GM12865 (cell line): ENCODE results near the gene AGBL4.

Experiments used
- DNase-seq: peaks from one replicate; pipeline ENCODE4 v3.0.0; 2010; ENCODE audit warnings: low read depth
- H3K4me3 ChIP-seq: 2 replicates; pipeline ENCODE4 v1.5.1; 2011; ENCODE audit warnings: mild to moderate bottlenecking, low read depth, low read length, control low read depth
- CTCF ChIP-seq: IDR thresholded peaks from 2 replicates; pipeline ENCODE4 v1.5.1; 2011; ENCODE audit warnings: low read length, control low read depth, low read depth, inconsistent platforms; ENCODE audit not compliant: insufficient read depth; ENCODE audit errors: missing control alignments

AGBL4 gene

GRCh38 chr1:48730164-48730910 lies 1293.4 kb downstream of the AGBL4 start:
- H3K4me3 ChIP-seq = no peak overlapping the region

GRCh38 chr1:48728584-48728983 lies 1295.2 kb downstream of the AGBL4 start:
- no peak for DNase-seq
- no peak for TF ChIP-seq CTCF
- no peak overlapping the region for H3K4me3 ChIP-seq

More at GRCh38 chr1:48730164-48730910, 1293.4 kb downstream of the AGBL4 start:
- DNase-seq = peak; percentile 32
- no peak for TF ChIP-seq CTCF

DNA sequence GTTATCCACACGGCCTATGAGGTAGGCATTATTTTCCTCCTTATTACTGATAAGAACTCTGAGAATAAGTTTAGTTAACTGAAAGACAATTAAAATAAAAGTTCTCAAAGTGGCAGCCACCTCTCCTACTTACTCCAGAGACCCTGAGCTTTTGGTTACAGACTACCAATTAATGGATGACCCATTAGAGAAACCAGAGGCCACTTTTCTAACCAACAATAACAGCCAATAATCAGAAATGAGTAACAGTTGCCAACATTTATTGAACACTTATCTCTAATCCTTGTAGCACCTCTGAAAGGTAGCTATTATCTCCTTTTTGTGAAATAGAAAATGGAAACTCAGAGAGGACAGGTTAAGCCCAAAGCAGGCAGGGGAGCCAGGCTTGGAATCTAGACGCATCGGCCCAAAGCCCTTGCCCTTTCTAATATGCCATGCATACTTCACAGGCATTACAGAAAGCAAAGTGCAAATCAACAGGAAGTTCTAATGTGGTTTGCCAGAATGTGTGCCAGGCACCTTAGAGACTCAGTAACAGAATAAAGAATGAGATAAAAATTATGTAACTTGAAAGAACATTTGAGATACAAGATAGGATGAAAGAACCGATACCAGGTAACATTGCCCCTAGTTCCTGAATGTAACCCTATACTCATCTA lies 1297.1 kb downstream of the AGBL4 start:
- H3K4me3 ChIP-seq = no peak overlapping the region
- no peak for TF ChIP-seq CTCF
- no peak for DNase-seq

DNA sequence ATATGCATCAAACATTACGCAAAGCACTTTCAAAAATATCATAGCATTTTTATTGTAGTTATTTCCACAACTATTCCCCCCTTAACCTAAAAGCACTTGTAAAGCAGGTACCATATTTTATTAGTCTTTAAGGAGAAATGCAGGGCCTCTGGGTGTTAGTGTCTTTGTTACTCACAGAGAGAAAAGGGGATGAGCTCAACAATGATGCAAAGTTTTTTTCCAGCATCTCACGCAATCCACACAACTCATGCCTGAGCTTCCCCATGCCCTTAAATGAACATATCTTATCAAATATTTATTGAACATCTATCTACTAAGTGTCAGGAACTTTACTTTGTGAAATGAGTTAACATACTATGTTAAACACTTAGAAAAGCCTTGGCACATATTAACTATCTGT lies 1297.6 kb downstream of the AGBL4 start:
- TF ChIP-seq CTCF = no peak
- DNase-seq = no peak
- no peak overlapping the region for H3K4me3 ChIP-seq

GRCh38 chr1:48725341-48726046 lies 1298.3 kb downstream of the AGBL4 start:
- DNase-seq = no peak
- TF ChIP-seq CTCF = no peak

DNA sequence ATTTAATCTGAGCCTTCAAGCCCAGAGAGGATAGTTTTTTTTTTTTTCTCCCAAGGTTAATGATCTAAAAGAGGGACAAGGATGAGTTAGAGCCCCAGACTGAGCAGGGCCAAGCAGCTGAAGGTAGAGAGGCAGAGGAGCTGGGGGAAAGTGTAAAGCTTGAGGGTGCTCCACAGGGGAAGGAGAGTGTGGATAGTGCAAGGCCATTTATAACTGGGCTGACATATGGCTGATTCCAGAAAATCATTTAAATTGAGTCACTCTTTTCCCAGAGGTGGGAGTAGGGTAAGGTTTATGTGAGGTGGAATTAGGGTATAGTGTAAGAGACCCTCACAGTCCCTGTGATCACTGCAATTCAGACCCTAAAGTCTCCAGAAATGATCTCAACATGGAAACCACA lies 1302.8 kb downstream of the AGBL4 start:
- no peak for TF ChIP-seq CTCF
- DNase-seq = no peak
- H3K4me3 ChIP-seq = no peak overlapping the region

More at GRCh38 chr1:48725341-48726046, 1298.3 kb downstream of the AGBL4 start:
- no peak overlapping the region for H3K4me3 ChIP-seq
